HFF-Myc (cell line): ENCODE measurements around the gene TMEM40.

ENCODE experiments used
- DNase-seq: peaks from one replicate; pipeline ENCODE4 v3.0.0-alpha.2; 2011; ENCODE audit warnings: low read depth; ENCODE audit errors: extremely low read depth
- H3K4me3 ChIP-seq: replicated peaks from 2 replicates; pipeline ENCODE4 v1.5.1; 2011; ENCODE audit warnings: low read depth, mild to moderate bottlenecking, control low read depth, low read length
- TF ChIP-seq, protein P1 (sequence below): IDR thresholded peaks from 2 replicates; pipeline ENCODE4 v1.5.1; 2012; ENCODE audit warnings: mild to moderate bottlenecking, low read depth, low read length, control low read depth; ENCODE audit errors: missing control alignments

TMEM40 gene

DNA sequence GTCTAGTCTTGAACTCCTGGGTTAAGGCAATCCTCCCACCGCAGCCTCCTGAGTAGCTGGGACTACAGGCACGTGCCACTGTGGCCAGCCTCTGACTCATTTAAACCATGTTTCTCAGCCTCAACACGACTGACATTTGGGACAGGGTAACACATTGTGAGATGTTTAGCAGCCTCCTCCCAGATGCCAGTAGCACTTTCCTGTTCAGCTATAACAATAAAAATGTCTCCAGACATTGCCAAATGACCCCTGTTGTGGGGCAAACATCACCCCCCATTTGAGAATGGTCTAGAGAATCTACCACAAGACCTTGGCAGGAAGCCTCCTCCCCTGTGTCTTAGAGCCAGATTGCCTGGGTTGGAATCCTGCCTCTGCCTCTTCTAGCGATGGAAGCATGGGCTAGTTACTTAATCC is 8.4 kb downstream of the TMEM40 start:
- TF ChIP-seq, protein P1, sequence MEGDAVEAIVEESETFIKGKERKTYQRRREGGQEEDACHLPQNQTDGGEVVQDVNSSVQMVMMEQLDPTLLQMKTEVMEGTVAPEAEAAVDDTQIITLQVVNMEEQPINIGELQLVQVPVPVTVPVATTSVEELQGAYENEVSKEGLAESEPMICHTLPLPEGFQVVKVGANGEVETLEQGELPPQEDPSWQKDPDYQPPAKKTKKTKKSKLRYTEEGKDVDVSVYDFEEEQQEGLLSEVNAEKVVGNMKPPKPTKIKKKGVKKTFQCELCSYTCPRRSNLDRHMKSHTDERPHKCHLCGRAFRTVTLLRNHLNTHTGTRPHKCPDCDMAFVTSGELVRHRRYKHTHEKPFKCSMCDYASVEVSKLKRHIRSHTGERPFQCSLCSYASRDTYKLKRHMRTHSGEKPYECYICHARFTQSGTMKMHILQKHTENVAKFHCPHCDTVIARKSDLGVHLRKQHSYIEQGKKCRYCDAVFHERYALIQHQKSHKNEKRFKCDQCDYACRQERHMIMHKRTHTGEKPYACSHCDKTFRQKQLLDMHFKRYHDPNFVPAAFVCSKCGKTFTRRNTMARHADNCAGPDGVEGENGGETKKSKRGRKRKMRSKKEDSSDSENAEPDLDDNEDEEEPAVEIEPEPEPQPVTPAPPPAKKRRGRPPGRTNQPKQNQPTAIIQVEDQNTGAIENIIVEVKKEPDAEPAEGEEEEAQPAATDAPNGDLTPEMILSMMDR: no peak
- DNase-seq: peak; percentile 76
- no peak overlapping the region for H3K4me3 ChIP-seq

DNA sequence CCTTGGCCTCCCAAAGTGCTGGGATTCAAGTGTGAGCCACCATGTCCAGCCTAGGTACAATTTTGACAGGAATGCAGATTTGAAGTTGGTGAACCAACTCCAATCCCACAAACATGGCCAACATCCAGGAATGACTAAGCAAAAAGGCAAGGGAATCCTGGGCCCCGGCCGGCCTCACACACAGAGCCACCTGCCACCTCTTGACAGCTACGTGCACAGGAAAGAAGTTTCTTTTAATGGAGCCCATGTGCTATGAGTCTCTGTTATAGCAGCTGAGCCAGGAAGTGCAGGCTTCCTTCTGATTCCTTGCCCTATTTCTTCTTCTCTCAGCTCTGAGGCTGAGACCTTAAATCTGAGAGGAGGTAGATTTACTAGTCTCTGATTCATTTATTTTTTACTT is 8.8 kb downstream of the TMEM40 start:
- peak; percentile 63 for DNase-seq
- TF ChIP-seq, protein P1: no peak
- no peak overlapping the region for H3K4me3 ChIP-seq

- no peak for DNase-seq
- no peak overlapping the region for H3K4me3 ChIP-seq
- TF ChIP-seq, protein P1: no peak
Measured at GRCh38 chr3:12748477-12748876, 10.6 kb downstream of the TMEM40 start.

GRCh38 chr3:12746419-12746818 is 12.6 kb downstream of the TMEM40 start:
- TF ChIP-seq, protein P1: no peak
- DNase-seq: no peak
- no peak overlapping the region for H3K4me3 ChIP-seq

- DNase-seq: no peak
- TF ChIP-seq, protein P1: no peak
- no peak overlapping the region for H3K4me3 ChIP-seq
Measured at GRCh38 chr3:12744326-12744725, 14.7 kb downstream of the TMEM40 start.

GRCh38 chr3:12743583-12743982 is 15.5 kb downstream of the TMEM40 start:
- H3K4me3 ChIP-seq: no peak overlapping the region
- no peak for DNase-seq
- TF ChIP-seq, protein P1: no peak

DNA sequence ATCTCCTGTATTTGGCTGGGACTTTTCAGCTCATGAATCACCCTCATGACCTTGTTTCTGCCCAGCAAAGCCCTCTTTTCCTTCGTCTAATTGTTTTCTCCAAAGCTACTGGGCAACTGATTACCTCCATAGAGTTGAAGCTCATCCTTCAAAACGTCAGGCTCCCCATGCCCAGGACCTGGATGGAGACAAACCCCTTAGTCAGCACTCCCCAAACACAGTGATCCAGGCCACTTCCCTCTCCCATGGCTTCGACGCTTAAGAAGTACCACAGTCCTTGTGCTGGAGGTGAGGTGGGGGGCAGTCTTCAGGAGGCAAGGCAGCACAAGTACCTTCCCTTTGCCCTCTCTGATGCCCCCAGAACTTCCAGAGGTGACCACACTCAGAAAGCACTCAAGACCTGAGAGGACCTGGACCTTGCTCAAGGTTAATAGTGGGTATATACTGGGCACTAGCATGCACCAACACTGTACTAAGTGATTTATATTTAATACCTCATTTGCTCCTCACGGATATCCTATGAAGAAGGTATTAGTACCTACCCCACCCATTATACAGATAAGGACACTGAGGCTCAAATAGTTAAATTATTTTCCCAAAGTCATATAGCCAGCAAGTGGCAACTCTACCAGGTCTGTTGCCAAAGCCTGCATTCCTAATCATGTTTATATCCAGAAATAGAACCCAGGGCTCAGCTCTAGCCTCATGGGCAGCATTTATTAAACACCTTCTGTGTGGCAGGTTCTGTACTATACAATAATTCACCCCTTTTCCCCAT is 16.5 kb downstream of the TMEM40 start:
- no peak overlapping the region for H3K4me3 ChIP-seq
- TF ChIP-seq, protein P1: no peak
- no peak for DNase-seq
